ENCODE data around the gene RPIA.
"Not testable (repeated sequence)": the region's sequence is repeated elsewhere in the genome, so short reads cannot be mapped to it uniquely, and the experiment has no call there.

Gene RPIA

DNA sequence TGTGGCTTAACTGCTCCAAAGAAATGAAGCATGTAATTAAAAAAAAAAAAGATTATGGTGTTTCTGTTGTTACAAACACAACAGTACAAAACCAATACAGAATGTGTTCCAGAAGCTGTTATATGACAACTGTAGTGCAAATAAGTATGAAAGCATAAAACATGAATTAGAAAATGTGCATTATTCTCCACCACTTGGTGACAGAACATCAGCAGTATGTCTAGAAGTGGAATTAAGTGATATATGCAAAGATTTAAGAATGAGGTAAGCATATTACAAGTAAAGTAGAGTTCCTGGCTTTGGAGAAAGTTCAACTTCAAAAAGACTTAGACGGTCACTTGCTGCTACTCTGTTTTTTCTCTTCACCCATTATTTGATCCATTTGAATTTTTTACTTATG is 105.0 kb downstream of the RPIA start:
- DNase-seq, result not testable (repeated sequence)

DNA sequence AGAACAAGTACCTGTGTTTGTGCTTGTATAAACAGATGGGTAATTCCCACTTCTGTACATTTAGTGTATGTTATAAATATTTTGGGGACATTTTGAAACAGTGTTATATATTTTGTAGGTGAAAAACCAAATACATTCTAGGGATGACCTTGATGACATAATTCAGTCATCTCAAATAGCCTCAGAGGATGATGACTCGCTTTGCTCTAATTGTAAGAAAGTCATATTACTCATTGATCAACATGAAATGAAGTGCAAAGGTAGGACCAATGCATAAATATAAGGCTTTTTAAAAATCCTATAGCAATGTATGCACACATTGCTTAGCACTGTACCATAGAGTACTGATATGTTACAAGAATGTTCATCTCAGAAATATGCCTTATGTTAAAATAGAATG is 105.7 kb downstream of the RPIA start:
- DNase-seq, result not testable (repeated sequence)
